OCI-LY7 (cell line): Measurements from ENCODE around the gene CYP17A1. TPM values are rescaled to one million over a fixed set of nuclear protein-coding genes. Genes with fewer than 3 reads are reported as not detected.

Experiments used
- BruUV-seq: library from RNA; stranded (reverse); fragments of 400-500 nt; replicated peaks from 2 replicates; lab custom pipeline; 2021; lab: Mats Ljungman, UMichigan
- CTCF ChIA-PET: fragments of 300-600 bp; sonication (Branson Sonifier 250); formaldehyde crosslinking; loops from one replicate; lab custom pipeline; 2022; ENCODE audit warnings: antibody characterized with exemption; ENCODE audit not compliant: unreplicated experiment; lab: Charles Lee
- POLR2A ChIA-PET: fragments of 300-600 bp; sonication (Branson Sonifier 250); formaldehyde crosslinking; loops from one replicate; lab custom pipeline; 2022; ENCODE audit warnings: antibody characterized with exemption; lab: Charles Lee
- DNase-seq: peaks from one replicate; pipeline ENCODE4 v3.0.0-alpha.2; 2015; ENCODE audit warnings: low spot score
- H2AFZ ChIP-seq: fragments of 200-600 bp; sonication (generic), shearing (Covaris generic); 2 replicates; pipeline ENCODE4 v1.6.1; 2014; ENCODE audit warnings: mild to moderate bottlenecking, antibody characterized with exemption, low read length, moderate library complexity
- H3K27ac ChIP-seq: fragments of 200-600 bp; sonication (generic); 2 replicates; pipeline ENCODE4 v1.5.1; 2014; ENCODE audit warnings: mixed run types, low read depth, mild to moderate bottlenecking, moderate library complexity, low read length, inconsistent platforms; ENCODE audit not compliant: poor library complexity, severe bottlenecking
- H3K36me3 ChIP-seq: fragments of 200-600 bp; sonication (generic); 2 replicates; pipeline ENCODE4 v1.6.1; 2014; ENCODE audit warnings: mild to moderate bottlenecking, antibody characterized with exemption, low read length, moderate library complexity, mixed read lengths; ENCODE audit not compliant: insufficient read depth
- H3K4me1 ChIP-seq: fragments of 200-600 bp; sonication (generic); 2 replicates; pipeline ENCODE4 v1.5.1; 2014; ENCODE audit warnings: mild to moderate bottlenecking, low read length; ENCODE audit not compliant: insufficient read depth, poor library complexity, severe bottlenecking
- H3K4me2 ChIP-seq: fragments of 200-600 bp; sonication (generic); 2 replicates; pipeline ENCODE4 v1.6.1; 2014; ENCODE audit warnings: mild to moderate bottlenecking, low read length
- H3K4me3 ChIP-seq: fragments of 200-600 bp; sonication (generic); 2 replicates; pipeline ENCODE4 v1.5.1; 2014; ENCODE audit warnings: mild to moderate bottlenecking, low read depth, low read length; ENCODE audit not compliant: poor library complexity, severe bottlenecking
- H3K79me2 ChIP-seq: fragments of 200-600 bp; sonication (generic); 2 replicates; pipeline ENCODE4 v1.6.1; 2016; ENCODE audit warnings: low read depth, mild to moderate bottlenecking, low read length, moderate library complexity, mixed read lengths; ENCODE audit not compliant: insufficient read depth
- H3K9me2 ChIP-seq: fragments of 200-600 bp; sonication (generic); 2 replicates; pipeline ENCODE4 v1.6.1; 2016; ENCODE audit warnings: mild to moderate bottlenecking, low read length, mixed read lengths; ENCODE audit not compliant: insufficient read depth
- H3K9me3 ChIP-seq: fragments of 200-600 bp; sonication (generic); 2 replicates; pipeline ENCODE4 v1.6.1; 2014; ENCODE audit warnings: mild to moderate bottlenecking, mixed run types, low read length, mixed read lengths
- H4K20me1 ChIP-seq: fragments of 200-600 bp; sonication (generic); 2 replicates; pipeline ENCODE4 v1.6.1; 2014; ENCODE audit warnings: mild to moderate bottlenecking, antibody characterized with exemption, low read length, moderate library complexity, mixed read lengths; ENCODE audit not compliant: insufficient read depth
- EZH2phosphoT487 ChIP-seq: fragments of 200-600 bp; sonication (generic); IDR thresholded peaks from 2 replicates; pipeline ENCODE4 v1.6.1; 2018; ENCODE audit warnings: low read depth, borderline replicate concordance, mild to moderate bottlenecking, mixed run types, antibody characterized with exemption, low read length, moderate library complexity, mixed read lengths
- intact Hi-C: fragments of 100-400 bp; cut with micrococcal nuclease; formaldehyde crosslinking; loops from one replicate; pipeline ENCODE4 v1.10.0; 2022; ENCODE audit not compliant: unreplicated experiment
- total RNA-seq, 2 experiments: library from RNA; depleted of rRNA in 1 of 2; stranded (reverse); fragments of >200 nt in 1 of 2; shearing (Covaris generic) in 1 of 2; gene quantifications; 2 replicates each; pipeline ENCODE4 v1.2.3, GENCODE V29; 2014 to 2022
- TF ChIP-seq, protein P1 (sequence below): fragments of 200-600 bp; sonication (generic); conservative IDR thresholded peaks from 2 replicates; pipeline ENCODE4 v1.5.1; 2014; ENCODE audit warnings: mild to moderate bottlenecking, antibody characterized with exemption, low read length, moderate library complexity, mixed read lengths

Gene CYP17A1
- total RNA-seq, 2 experiments from 2014 or later = not detected

DNA sequence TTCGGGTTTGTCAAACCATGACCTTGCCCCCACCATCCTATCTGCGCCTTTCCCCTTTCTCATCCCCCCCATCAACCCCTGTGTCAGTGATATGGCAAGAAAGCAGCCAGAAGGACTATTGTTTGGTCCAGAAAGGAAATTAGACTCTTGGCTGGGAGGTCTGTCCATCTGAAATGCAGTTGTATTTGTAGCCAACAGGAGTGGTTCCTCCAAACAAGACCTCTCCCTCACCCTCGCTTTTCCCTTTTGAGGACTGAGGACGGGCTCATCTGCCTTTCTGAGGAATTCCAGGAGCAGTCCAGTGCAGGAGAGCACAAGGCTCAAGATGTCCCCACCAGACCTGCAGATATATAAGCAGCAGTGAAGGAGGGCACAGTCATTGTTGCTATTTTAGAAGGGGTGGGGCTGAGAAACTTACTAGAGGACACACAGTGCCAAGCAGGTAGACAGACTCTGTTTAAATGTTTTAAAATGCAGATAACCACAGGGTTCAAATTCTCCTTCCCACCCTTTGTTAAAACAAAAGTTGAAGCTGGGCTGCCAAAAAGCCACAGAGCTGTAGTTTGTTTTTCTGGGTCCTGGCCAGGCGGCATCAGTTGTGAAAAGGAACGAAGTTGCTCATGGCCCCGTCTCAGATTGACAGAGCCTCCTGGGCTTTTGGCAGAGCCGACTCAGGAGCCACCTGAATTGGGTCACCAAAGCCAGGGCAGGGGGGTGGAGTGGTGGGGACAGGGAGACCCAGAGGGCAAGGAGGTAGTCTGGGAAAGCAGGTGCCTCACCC is 37.3 kb downstream of the CYP17A1 start:
- no peak for DNase-seq
- 0 out of 2 replicates have a peak, but pooled peaks cover 5% of the 10 kb centered on the region for H3K9me3 ChIP-seq
- no TSS peak for BruUV-seq
- no peak overlapping the region for H3K4me3 ChIP-seq
- no peak for TF ChIP-seq EZH2phosphoT487
- TF ChIP-seq, protein P1, sequence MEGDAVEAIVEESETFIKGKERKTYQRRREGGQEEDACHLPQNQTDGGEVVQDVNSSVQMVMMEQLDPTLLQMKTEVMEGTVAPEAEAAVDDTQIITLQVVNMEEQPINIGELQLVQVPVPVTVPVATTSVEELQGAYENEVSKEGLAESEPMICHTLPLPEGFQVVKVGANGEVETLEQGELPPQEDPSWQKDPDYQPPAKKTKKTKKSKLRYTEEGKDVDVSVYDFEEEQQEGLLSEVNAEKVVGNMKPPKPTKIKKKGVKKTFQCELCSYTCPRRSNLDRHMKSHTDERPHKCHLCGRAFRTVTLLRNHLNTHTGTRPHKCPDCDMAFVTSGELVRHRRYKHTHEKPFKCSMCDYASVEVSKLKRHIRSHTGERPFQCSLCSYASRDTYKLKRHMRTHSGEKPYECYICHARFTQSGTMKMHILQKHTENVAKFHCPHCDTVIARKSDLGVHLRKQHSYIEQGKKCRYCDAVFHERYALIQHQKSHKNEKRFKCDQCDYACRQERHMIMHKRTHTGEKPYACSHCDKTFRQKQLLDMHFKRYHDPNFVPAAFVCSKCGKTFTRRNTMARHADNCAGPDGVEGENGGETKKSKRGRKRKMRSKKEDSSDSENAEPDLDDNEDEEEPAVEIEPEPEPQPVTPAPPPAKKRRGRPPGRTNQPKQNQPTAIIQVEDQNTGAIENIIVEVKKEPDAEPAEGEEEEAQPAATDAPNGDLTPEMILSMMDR = no peak
- intact Hi-C loops = no loop called here
- H3K36me3 ChIP-seq = peaks cover 49% of the 10 kb centered on the region
- no peaks in the 10 kb centered on the region for H3K9me2 ChIP-seq
- H4K20me1 ChIP-seq = no peaks in the 10 kb centered on the region
- ChIA-PET POLR2A (no interaction called here), CTCF (no interaction called here)
- no peak overlapping the region for H3K27ac ChIP-seq
- peaks cover 25% of the 10 kb centered on the region for H3K4me1 ChIP-seq
- H3K4me2 ChIP-seq = no peak overlapping the region
- no peaks in the 10 kb centered on the region for H3K79me2 ChIP-seq
- H2AFZ ChIP-seq = no peak overlapping the region

DNA sequence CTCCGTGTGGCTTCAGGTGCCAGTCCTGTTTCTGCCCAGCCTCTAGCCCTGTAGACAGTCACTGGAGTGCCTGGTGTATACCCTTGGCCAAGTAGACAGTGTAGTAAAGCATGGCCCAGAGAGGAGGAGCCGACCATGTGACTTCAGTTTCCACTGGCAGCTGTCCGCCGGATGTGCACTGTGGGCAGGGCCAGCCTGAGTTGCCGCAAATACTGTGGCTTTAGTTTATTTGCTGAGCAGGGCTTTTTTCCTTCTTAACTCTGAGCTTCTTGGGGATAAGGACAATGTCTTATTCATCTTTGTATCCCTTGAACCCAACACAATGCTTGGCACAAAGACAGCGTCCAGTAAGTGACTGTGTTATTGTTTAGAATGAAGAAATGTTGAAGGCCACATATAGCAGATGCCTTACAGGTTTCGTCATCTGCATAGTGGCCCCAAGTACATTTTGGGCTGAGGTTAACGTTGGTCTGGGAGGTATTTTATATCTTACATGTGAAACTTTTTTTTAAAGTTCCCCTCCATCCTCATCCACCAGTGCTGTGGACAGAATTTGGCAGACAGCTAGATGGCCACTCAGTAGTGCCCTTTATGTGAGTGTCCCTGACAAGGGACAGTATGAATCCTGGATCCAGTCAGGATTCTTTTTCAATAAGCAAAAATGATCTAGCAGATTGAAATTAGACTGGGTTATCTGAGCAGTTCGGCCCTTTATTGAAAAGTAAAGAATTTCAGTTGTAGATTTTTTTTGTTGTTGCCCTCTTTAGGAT is 40.6 kb downstream of the CYP17A1 start:
- H3K4me2 ChIP-seq = peak overlapping the region; percentile 59
- POLR2A ChIA-PET = interaction anchor here (0.6 to 1.0 kb wide), 2 partner anchors 20 to 1513 kb away, joined by 3 read pairs; no protein-coding TSS in a partner anchor
- no peaks in the 10 kb centered on the region for H3K9me2 ChIP-seq
- H3K9me3 ChIP-seq = no peaks in the 10 kb centered on the region
- peak overlapping the region; percentile 11 for H3K27ac ChIP-seq
- DNase-seq = peak; percentile 73
- H3K36me3 ChIP-seq = peaks cover 29% of the 10 kb centered on the region
- H3K4me3 ChIP-seq = peak overlapping the region; percentile 17
- peak overlapping the region; percentile 18; the same call in 1 of the 2 replicates for H2AFZ ChIP-seq
- CTCF ChIA-PET = no interaction called here
- TF ChIP-seq, protein P1 = no peak
- TF ChIP-seq EZH2phosphoT487 = no peak
- intact Hi-C loops = no loop called here
- H3K79me2 ChIP-seq = no peaks in the 10 kb centered on the region
- TSS peak; percentile 28 for BruUV-seq
- H4K20me1 ChIP-seq = no peaks in the 10 kb centered on the region
- peaks cover 25% of the 10 kb centered on the region for H3K4me1 ChIP-seq
